H9 (cell line): ENCODE results near the gene ERICH4. TPM values are rescaled to one million over a fixed set of nuclear protein-coding genes. Genes with fewer than 3 reads are reported as not detected.

Source experiments
- DNase-seq: peaks from one replicate; pipeline ENCODE4 v3.0.0-alpha.2; 2017
- H2AFZ ChIP-seq: one replicate; pipeline ENCODE4 v1.6.1; 2013; ENCODE audit warnings: mild to moderate bottlenecking, low read length, control low read depth, moderate library complexity
- H2AK5ac ChIP-seq: 2 replicates; pipeline ENCODE4 v1.6.1; 2013; ENCODE audit warnings: low read length, control low read depth, mixed read lengths; ENCODE audit not compliant: insufficient read length
- H2BK120ac ChIP-seq: one replicate; pipeline ENCODE4 v1.6.1; 2013; ENCODE audit warnings: low read depth, mild to moderate bottlenecking, low read length, control low read depth, inconsistent platforms; ENCODE audit not compliant: poor library complexity, severe bottlenecking
- H2BK12ac ChIP-seq: 2 replicates; pipeline ENCODE4 v1.6.1; 2013; ENCODE audit warnings: low read length, control low read depth, mixed read lengths, low read depth; ENCODE audit not compliant: insufficient read length
- H2BK15ac ChIP-seq: 2 replicates; pipeline ENCODE4 v1.6.1; 2013; ENCODE audit warnings: low read depth, low read length, control low read depth
- H2BK20ac ChIP-seq: one replicate; pipeline ENCODE4 v1.6.1; 2013; ENCODE audit warnings: low read depth, mild to moderate bottlenecking, low read length, control low read depth, inconsistent platforms; ENCODE audit not compliant: poor library complexity, severe bottlenecking
- H2BK5ac ChIP-seq: 2 replicates; pipeline ENCODE4 v1.6.1; 2013; ENCODE audit warnings: low read length, control low read depth, mixed read lengths; ENCODE audit not compliant: insufficient read length
- H3K14ac ChIP-seq: 2 replicates; pipeline ENCODE4 v1.6.1; 2013; ENCODE audit warnings: low read length, control low read depth; ENCODE audit not compliant: insufficient read depth
- H3K18ac ChIP-seq: 2 replicates; pipeline ENCODE4 v1.6.1; 2013; ENCODE audit warnings: low read depth, mild to moderate bottlenecking, mixed read lengths, low read length, control low read depth; ENCODE audit not compliant: insufficient read length
- H3K23ac ChIP-seq: 2 replicates; pipeline ENCODE4 v1.6.1; 2013; ENCODE audit warnings: low read length, control low read depth, mixed read lengths, low read depth; ENCODE audit not compliant: insufficient read length
- H3K23me2 ChIP-seq: 2 replicates; pipeline ENCODE4 v1.6.1; 2013; ENCODE audit warnings: low read depth, mild to moderate bottlenecking, mixed read lengths, low read length, control low read depth; ENCODE audit not compliant: insufficient read length, poor library complexity, severe bottlenecking
- H3K27ac ChIP-seq: 2 replicates; pipeline ENCODE4 v1.5.1; 2013; ENCODE audit warnings: low read length, control low read depth, mixed read lengths, low read depth; ENCODE audit not compliant: insufficient read length
- H3K27me3 ChIP-seq: 2 replicates; pipeline ENCODE4 v1.6.1; 2013; ENCODE audit warnings: low read length, control low read depth, inconsistent platforms; ENCODE audit not compliant: insufficient read depth
- H3K4ac ChIP-seq: 2 replicates; pipeline ENCODE4 v1.6.1; 2013; ENCODE audit warnings: low read depth, mild to moderate bottlenecking, control low read depth, inconsistent platforms, low read length, moderate library complexity
- H3K4me1 ChIP-seq: 2 replicates; pipeline ENCODE4 v1.6.1; 2013; ENCODE audit warnings: low read length, control low read depth, inconsistent platforms; ENCODE audit not compliant: insufficient read depth
- H3K4me2 ChIP-seq: 2 replicates; pipeline ENCODE4 v1.6.1; 2013; ENCODE audit warnings: low read length, control low read depth, mixed read lengths; ENCODE audit not compliant: insufficient read length, insufficient read depth
- H3K56ac ChIP-seq: 2 replicates; pipeline ENCODE4 v1.6.1; 2013; ENCODE audit warnings: low read depth, mild to moderate bottlenecking, mixed read lengths, low read length, control low read depth; ENCODE audit not compliant: insufficient read length
- H3K79me1 ChIP-seq: 2 replicates; pipeline ENCODE4 v1.6.1; 2013; ENCODE audit warnings: low read depth, mild to moderate bottlenecking, moderate library complexity, low read length, control low read depth, inconsistent platforms; ENCODE audit not compliant: insufficient read depth, poor library complexity, severe bottlenecking
- H3K79me2 ChIP-seq: 2 replicates; pipeline ENCODE4 v1.6.1; 2013; ENCODE audit warnings: low read length, control low read depth, inconsistent platforms; ENCODE audit not compliant: insufficient read depth
- H3K9ac ChIP-seq: 2 replicates; pipeline ENCODE4 v1.6.1; 2013; ENCODE audit warnings: low read length, control low read depth, mixed read lengths; ENCODE audit not compliant: insufficient read length; ENCODE audit errors: extremely low read depth
- H3K9me3 ChIP-seq: one replicate; pipeline ENCODE4 v1.6.1; 2013; ENCODE audit warnings: low read depth, low read length, inconsistent platforms; ENCODE audit not compliant: control insufficient read depth
- H3T11ph ChIP-seq: one replicate; pipeline ENCODE4 v1.6.1; 2013; ENCODE audit warnings: mild to moderate bottlenecking, low read length, control low read depth, inconsistent platforms
- H4K20me1 ChIP-seq: one replicate; pipeline ENCODE4 v1.6.1; 2013; ENCODE audit not compliant: control insufficient read depth, insufficient read length, insufficient read depth
- H4K5ac ChIP-seq: 2 replicates; pipeline ENCODE4 v1.6.1; 2013; ENCODE audit warnings: low read depth, mild to moderate bottlenecking, mixed read lengths, low read length, control low read depth; ENCODE audit not compliant: insufficient read length
- H4K8ac ChIP-seq: replicated peaks from 2 replicates; pipeline ENCODE4 v1.6.1; 2013; ENCODE audit warnings: low read length, control low read depth, mixed read lengths, low read depth; ENCODE audit not compliant: insufficient read length
- H4K91ac ChIP-seq: 2 replicates; pipeline ENCODE4 v1.6.1; 2013; ENCODE audit warnings: low read depth, mild to moderate bottlenecking, moderate library complexity, mixed read lengths, low read length, control low read depth; ENCODE audit not compliant: insufficient read length
- H3K27ac Mint-ChIP-seq, 3 experiments: 2 replicates in 2 of 3; 3 replicates in 1 of 3; pipeline ENCODE4 v1.8.0; 2020 to 2021; ENCODE audit warnings: mixed read lengths in 3 of 3, mild to moderate bottlenecking in 1 of 3, moderate library complexity in 1 of 3
- H3K27me3 Mint-ChIP-seq: 2 replicates; pipeline ENCODE4 v1.8.0; 2021; ENCODE audit warnings: low read depth, mild to moderate bottlenecking, moderate library complexity, mixed read lengths
- H3K36me3 Mint-ChIP-seq, 3 experiments: 2 replicates in 2 of 3; 3 replicates in 1 of 3; pipeline ENCODE4 v1.8.0; 2020 to 2021; ENCODE audit warnings: low read depth in 3 of 3, mixed read lengths in 3 of 3; ENCODE audit not compliant: insufficient read depth in 1 of 3
- H3K4me1 Mint-ChIP-seq, 2 experiments: 2 replicates each; pipeline ENCODE4 v1.8.0; 2020; ENCODE audit warnings: mixed read lengths in 2 of 2
- H3K4me3 Mint-ChIP-seq, 2 experiments: 2 replicates in 1 of 2; 3 replicates in 1 of 2; pipeline ENCODE4 v1.8.0; 2020 to 2021; ENCODE audit warnings: mild to moderate bottlenecking in 2 of 2, mixed read lengths in 2 of 2, moderate library complexity in 1 of 2
- H3K9me3 Mint-ChIP-seq, 2 experiments: 2 replicates in 1 of 2; 3 replicates in 1 of 2; pipeline ENCODE4 v1.8.0; 2020; ENCODE audit warnings: mild to moderate bottlenecking in 2 of 2, mixed read lengths in 2 of 2, moderate library complexity in 1 of 2
- CTCF ChIP-seq: fragments of 200-600 bp; sonication (generic); conservative IDR thresholded peaks from 3 replicates; pipeline ENCODE4 v1.8.0; 2021; ENCODE audit warnings: antibody characterized with exemption, mild to moderate bottlenecking
- WGBS: extraction: QIAGEN DNeasy Blood & Tissue Kit; methylation state at CpG from one replicate; pipeline ENCODE4 v1.1.7; 2013; ENCODE audit warnings: missing lambda C conversion rate, low lambda C conversion rate, mixed read lengths; ENCODE audit not compliant: insufficient read length; ENCODE audit errors: extremely low coverage; 5-methylcytosine and 5-hydroxymethylcytosine counted together
- total RNA-seq: library from RNA; stranded (reverse); gene quantifications from 2 replicates; pipeline ENCODE4 v1.2.1, GENCODE V29; 2021

ERICH4 gene
- total RNA-seq, 1 experiment from 2014 or later, result not detected

GRCh38 chr19:41413947-41414346 is 29.0 kb upstream of the ERICH4 start:
- no peak overlapping the region for H3K14ac ChIP-seq
- no peak overlapping the region for H3K18ac ChIP-seq
- no peak overlapping the region for H2BK20ac ChIP-seq
- Mint-ChIP-seq H3K36me3 (peaks cover 6 to 29% (median 29%) of the 10 kb centered on the region in 3 experiments), H3K27me3 (no peaks in the 10 kb centered on the region; the same call in 1 of the 2 replicates), H3K4me1 (peaks cover 0 to 6% of the 10 kb centered on the region in 2 experiments; a peak in 2 of 4 replicates), H3K4me3 (no peak overlapping the region), H3K9me3 (no peaks in the 10 kb centered on the region), H3K27ac (peak overlapping the region in 2 of 3 experiments; percentile 44 to 63; a peak in 1 of 7 replicates)
- H3K9me3 ChIP-seq, result no peaks in the 10 kb centered on the region
- H4K91ac ChIP-seq, result no peak overlapping the region
- H2BK120ac ChIP-seq, result no peak overlapping the region
- no peak overlapping the region for H3K56ac ChIP-seq
- no peak overlapping the region for H3K4ac ChIP-seq
- WGBS, result no CpG with 5 or more reads among the region's 10 CpGs
- no peak overlapping the region for H2BK12ac ChIP-seq
- H3K23ac ChIP-seq, result no peak overlapping the region
- no peak overlapping the region for H3K4me2 ChIP-seq
- no peak overlapping the region for H4K5ac ChIP-seq
- H3T11ph ChIP-seq, result no peak overlapping the region
- H3K79me1 ChIP-seq, result no peaks in the 10 kb centered on the region
- no peak for DNase-seq
- no peaks in the 10 kb centered on the region for H4K20me1 ChIP-seq
- H3K27ac ChIP-seq, result no peak overlapping the region
- H3K23me2 ChIP-seq, result peaks cover 4% of the 10 kb centered on the region
- H3K79me2 ChIP-seq, result no peaks in the 10 kb centered on the region
- H2BK15ac ChIP-seq, result no peak overlapping the region
- TF ChIP-seq CTCF, result no peak
- H2AFZ ChIP-seq, result no peak overlapping the region
- H2AK5ac ChIP-seq, result no peak overlapping the region
- H2BK5ac ChIP-seq, result no peak overlapping the region
- H4K8ac ChIP-seq, result no peak overlapping the region
- no peak overlapping the region for H3K9ac ChIP-seq
- no peaks in the 10 kb centered on the region for H3K27me3 ChIP-seq
- no peaks in the 10 kb centered on the region; the same call in 1 of the 2 replicates for H3K4me1 ChIP-seq
